ENCODE data around the gene RAB5B. TPM values are rescaled to one million over a fixed set of nuclear protein-coding genes. Genes with fewer than 3 reads are reported as not detected.
A peak's percentile ranks its signal among the peaks of the same experiment; 100 is the strongest.

The RAB5B gene
- total RNA-seq, 1 experiment from 2014 or later = 73.9 TPM

GRCh38 chr12:55932551-55932910 is 41.3 kb upstream of the RAB5B start:
- no peaks in the 10 kb centered on the region for H3K9me3 ChIP-seq (ENCODE audit: low read depth, low read length, poor library complexity, severe bottlenecking)
- intact Hi-C loops (cut with micrococcal nuclease; ENCODE audit: unreplicated experiment) = no loop called here
- peaks cover 40% of the 10 kb centered on the region for H3K4me1 ChIP-seq (ENCODE audit: insufficient read depth, low read length, poor library complexity, severe bottlenecking)
- POLR2A ChIA-PET (ENCODE audit: low non-redundant PET) = no interaction called here
- H3K27ac ChIP-seq (ENCODE audit: low read depth, low read length, poor library complexity, severe bottlenecking) = no peak overlapping the region
- no peak for TF ChIP-seq EZH2 (IDR thresholded peaks at IDR 0.05; ENCODE audit: borderline replicate concordance, low read depth, low read length, poor library complexity, severe bottlenecking)
- TF ChIP-seq, protein P1, sequence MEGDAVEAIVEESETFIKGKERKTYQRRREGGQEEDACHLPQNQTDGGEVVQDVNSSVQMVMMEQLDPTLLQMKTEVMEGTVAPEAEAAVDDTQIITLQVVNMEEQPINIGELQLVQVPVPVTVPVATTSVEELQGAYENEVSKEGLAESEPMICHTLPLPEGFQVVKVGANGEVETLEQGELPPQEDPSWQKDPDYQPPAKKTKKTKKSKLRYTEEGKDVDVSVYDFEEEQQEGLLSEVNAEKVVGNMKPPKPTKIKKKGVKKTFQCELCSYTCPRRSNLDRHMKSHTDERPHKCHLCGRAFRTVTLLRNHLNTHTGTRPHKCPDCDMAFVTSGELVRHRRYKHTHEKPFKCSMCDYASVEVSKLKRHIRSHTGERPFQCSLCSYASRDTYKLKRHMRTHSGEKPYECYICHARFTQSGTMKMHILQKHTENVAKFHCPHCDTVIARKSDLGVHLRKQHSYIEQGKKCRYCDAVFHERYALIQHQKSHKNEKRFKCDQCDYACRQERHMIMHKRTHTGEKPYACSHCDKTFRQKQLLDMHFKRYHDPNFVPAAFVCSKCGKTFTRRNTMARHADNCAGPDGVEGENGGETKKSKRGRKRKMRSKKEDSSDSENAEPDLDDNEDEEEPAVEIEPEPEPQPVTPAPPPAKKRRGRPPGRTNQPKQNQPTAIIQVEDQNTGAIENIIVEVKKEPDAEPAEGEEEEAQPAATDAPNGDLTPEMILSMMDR (conservative IDR thresholded peaks at IDR 0.05; ENCODE audit: low read depth, low read length) = no peak
- DNase-seq (ENCODE audit: low spot score) = no peak
- peak overlapping the region; percentile 53 for H3K4me3 ChIP-seq (ENCODE audit: low read depth, low read length, poor library complexity, severe bottlenecking)
- no peaks in the 10 kb centered on the region for H3K36me3 ChIP-seq (ENCODE audit: insufficient read depth, low read length, poor library complexity, severe bottlenecking)
- BruUV-seq (replicated peaks) = no TSS peak
- no peaks in the 10 kb centered on the region for H3K27me3 ChIP-seq (replicated peaks; ENCODE audit: insufficient read depth, low read depth, low read length, poor library complexity)
- CTCF ChIA-PET = interaction anchor here (0.5 to 0.6 kb wide), 2 partner anchors 15 to 146 kb away, joined by 3 to 5 read pairs; no protein-coding TSS in a partner anchor

GRCh38 chr12:55933169-55933798 is 40.6 kb upstream of the RAB5B start:
- no TSS peak for BruUV-seq (replicated peaks)
- Histone ChIP-seq H3K36me3 (ENCODE audit: insufficient read depth, low read length, poor library complexity, severe bottlenecking) (no peaks in the 10 kb centered on the region), H3K4me1 (ENCODE audit: insufficient read depth, low read length, poor library complexity, severe bottlenecking) (peaks cover 38% of the 10 kb centered on the region), H3K4me3 (ENCODE audit: low read depth, low read length, poor library complexity, severe bottlenecking) (no peak overlapping the region), H3K9me3 (ENCODE audit: low read depth, low read length, poor library complexity, severe bottlenecking) (no peaks in the 10 kb centered on the region), H3K27ac (ENCODE audit: low read depth, low read length, poor library complexity, severe bottlenecking) (no peak overlapping the region), H3K27me3 (replicated peaks; ENCODE audit: insufficient read depth, low read depth, low read length, poor library complexity) (no peaks in the 10 kb centered on the region)
- ChIA-PET CTCF (interaction anchor here (0.5 to 0.6 kb wide), 3 partner anchors 16 to 1515 kb away, joined by 3 to 5 read pairs (median 3); no protein-coding TSS in a partner anchor), POLR2A (ENCODE audit: low non-redundant PET) (no interaction called here)
- DNase-seq (ENCODE audit: low spot score) = no peak
- TF ChIP-seq EZH2 (IDR thresholded peaks at IDR 0.05; ENCODE audit: borderline replicate concordance, low read depth, low read length, poor library complexity, severe bottlenecking) = no peak
- TF ChIP-seq, protein P1 (conservative IDR thresholded peaks at IDR 0.05; ENCODE audit: low read depth, low read length) = no peak
- intact Hi-C loops (cut with micrococcal nuclease; ENCODE audit: unreplicated experiment) = no loop called here

- intact Hi-C loops (cut with micrococcal nuclease; ENCODE audit: unreplicated experiment) = no loop called here
- peaks cover 32% of the 10 kb centered on the region for H3K4me1 ChIP-seq (ENCODE audit: insufficient read depth, low read length, poor library complexity, severe bottlenecking)
- ChIA-PET CTCF (no interaction called here), POLR2A (ENCODE audit: low non-redundant PET) (no interaction called here)
- H3K27ac ChIP-seq (ENCODE audit: low read depth, low read length, poor library complexity, severe bottlenecking) = no peak overlapping the region
- TF ChIP-seq EZH2 (IDR thresholded peaks at IDR 0.05; ENCODE audit: borderline replicate concordance, low read depth, low read length, poor library complexity, severe bottlenecking) = no peak
- TF ChIP-seq, protein P1 (conservative IDR thresholded peaks at IDR 0.05; ENCODE audit: low read depth, low read length) = no peak
- H3K9me3 ChIP-seq (ENCODE audit: low read depth, low read length, poor library complexity, severe bottlenecking) = no peaks in the 10 kb centered on the region
- no peaks in the 10 kb centered on the region for H3K27me3 ChIP-seq (replicated peaks; ENCODE audit: insufficient read depth, low read depth, low read length, poor library complexity)
- no TSS peak for BruUV-seq (replicated peaks)
- peak; percentile 50 for DNase-seq (ENCODE audit: low spot score)
- no peaks in the 10 kb centered on the region for H3K36me3 ChIP-seq (ENCODE audit: insufficient read depth, low read length, poor library complexity, severe bottlenecking)
- H3K4me3 ChIP-seq (ENCODE audit: low read depth, low read length, poor library complexity, severe bottlenecking) = no peak overlapping the region
Observed at GRCh38 chr12:55933799-55934742, 39.8 kb upstream of the RAB5B start.

All from A673 (cell line).